ENCODE results near the gene SYT8. TPM values are rescaled to one million over a fixed set of nuclear protein-coding genes. Genes with fewer than 3 reads are reported as not detected.
A peak's percentile ranks its signal among the peaks of the same experiment; 100 is the strongest.

Gene SYT8
- total RNA-seq, 1 experiment from 2014 or later: not detected

GRCh38 chr11:1796413-1797011, 38.3 kb upstream of the SYT8 start:
- Histone ChIP-seq H3K23me2 (ENCODE audit: insufficient read length, low read depth, low read length, poor library complexity, severe bottlenecking) (no peaks in the 10 kb centered on the region), H3K56ac (ENCODE audit: insufficient read length, low read depth, low read length) (no peak overlapping the region), H2AFZ (ENCODE audit: low read length) (no peak overlapping the region), H3K4me1 (ENCODE audit: insufficient read depth, low read length) (no peaks in the 10 kb centered on the region), H2BK15ac (ENCODE audit: low read depth, low read length) (no peak overlapping the region), H3K4me2 (ENCODE audit: insufficient read depth, insufficient read length, low read length) (no peak overlapping the region), H4K20me1 (ENCODE audit: control insufficient read depth, insufficient read depth, insufficient read length) (no peaks in the 10 kb centered on the region), H3K9me3 (ENCODE audit: control insufficient read depth, low read depth, low read length) (no peaks in the 10 kb centered on the region), H3K79me1 (ENCODE audit: insufficient read depth, low read depth, low read length, poor library complexity, severe bottlenecking) (no peaks in the 10 kb centered on the region), H2AK5ac (ENCODE audit: insufficient read length, low read length) (no peak overlapping the region), H3K9ac (ENCODE audit: extremely low read depth, insufficient read length, low read length) (no peak overlapping the region), H3K4ac (ENCODE audit: low read depth, low read length) (no peak overlapping the region), H3K27ac (ENCODE audit: insufficient read length, low read depth, low read length) (no peak overlapping the region), H2BK20ac (ENCODE audit: low read depth, low read length, poor library complexity, severe bottlenecking) (no peak overlapping the region), H3T11ph (ENCODE audit: low read length) (no peak overlapping the region), H2BK120ac (ENCODE audit: low read depth, low read length, poor library complexity, severe bottlenecking) (no peak overlapping the region), H3K18ac (ENCODE audit: insufficient read length, low read depth, low read length) (no peak overlapping the region), H3K23ac (ENCODE audit: insufficient read length, low read depth, low read length) (no peak overlapping the region), H2BK12ac (ENCODE audit: insufficient read length, low read depth, low read length) (no peak overlapping the region), H3K27me3 (ENCODE audit: insufficient read depth, low read length) (no peaks in the 10 kb centered on the region), H3K79me2 (ENCODE audit: insufficient read depth, low read length) (no peaks in the 10 kb centered on the region), H4K91ac (ENCODE audit: insufficient read length, low read depth, low read length) (no peak overlapping the region), H4K8ac (replicated peaks; ENCODE audit: insufficient read length, low read depth, low read length) (no peak overlapping the region), H4K5ac (ENCODE audit: insufficient read length, low read depth, low read length) (no peak overlapping the region), H3K14ac (ENCODE audit: insufficient read depth, low read length) (no peak overlapping the region; the same call in 1 of the 2 replicates), H2BK5ac (ENCODE audit: insufficient read length, low read length) (no peak overlapping the region)
- no peaks in the 10 kb centered on the region for H3K36me3 Mint-ChIP-seq (ENCODE audit: insufficient read depth in 1 of 3, low read depth in 3 of 3)
- H3K27ac Mint-ChIP-seq: no peak overlapping the region; a peak in 1 of 7 replicates
- H3K9me3 Mint-ChIP-seq: no peaks in the 10 kb centered on the region
- WGBS (ENCODE audit: extremely low coverage, insufficient read length, low lambda C conversion rate): no CpG with 5 or more reads among the region's 12 CpGs
- peak; percentile 53 for DNase-seq
- TF ChIP-seq CTCF (conservative IDR thresholded peaks at IDR 0.05): peak; percentile 37; the same call in 2 of the 3 replicates
- H3K4me1 Mint-ChIP-seq: peaks cover 0 to 2% of the 10 kb centered on the region in 2 experiments; a peak in 1 of 4 replicates
- H3K4me3 Mint-ChIP-seq: no peak overlapping the region
- peaks cover 52% of the 10 kb centered on the region for H3K27me3 Mint-ChIP-seq (ENCODE audit: low read depth)

Measured in H9 (cell line).